RWPE2 (cell line): ENCODE results near the gene ENPP7.

Source experiments
- ATAC-seq: fragments of 200-7000 bp; cut with Tn5 transposase; 3 replicates; pipeline ENCODE4 v1.9.1; 2021; ENCODE audit warnings: low read depth
- DNase-seq: peaks from one replicate; pipeline ENCODE4 v3.0.0-alpha.2; 2020; ENCODE audit warnings: low spot score
- H3K27ac ChIP-seq: fragments of 450-650 bp; 2 replicates; pipeline ENCODE4 v1.5.1; 2017; ENCODE audit warnings: mild to moderate bottlenecking; ENCODE audit not compliant: poor library complexity, severe bottlenecking
- H3K27me3 ChIP-seq: fragments of 250-450 bp; sonication (Bioruptor Pico); 2 replicates; pipeline ENCODE4 v1.5.1; 2021; ENCODE audit warnings: mild to moderate bottlenecking, moderate library complexity; ENCODE audit not compliant: insufficient read depth, poor library complexity, severe bottlenecking
- H3K36me3 ChIP-seq: fragments of 250-450 bp; sonication (Bioruptor Pico); 2 replicates; pipeline ENCODE4 v1.5.1; 2020; ENCODE audit warnings: low read depth, mild to moderate bottlenecking, moderate library complexity
- H3K4me1 ChIP-seq: fragments of 250-450 bp; sonication (Bioruptor Pico); 2 replicates; pipeline ENCODE4 v1.5.1; 2021; ENCODE audit warnings: mild to moderate bottlenecking, moderate library complexity; ENCODE audit not compliant: insufficient read depth, poor library complexity, severe bottlenecking
- H3K4me3 ChIP-seq: fragments of 250-450 bp; sonication (Bioruptor Pico); 2 replicates; pipeline ENCODE4 v1.5.1; 2021; ENCODE audit warnings: mild to moderate bottlenecking, moderate library complexity; ENCODE audit not compliant: severe bottlenecking
- H3K9me3 ChIP-seq: fragments of 250-450 bp; sonication (Bioruptor Pico); 2 replicates; pipeline ENCODE4 v1.5.1; 2021; ENCODE audit warnings: mild to moderate bottlenecking, moderate library complexity; ENCODE audit not compliant: severe bottlenecking
- CTCF ChIP-seq: fragments of 450-650 bp; IDR thresholded peaks from one replicate; pipeline ENCODE4 v1.5.1; 2017; ENCODE audit warnings: mild to moderate bottlenecking, moderate library complexity; ENCODE audit not compliant: poor library complexity, severe bottlenecking

ENPP7 gene

GRCh38 chr17:79743614-79744013, 12.9 kb downstream of the ENPP7 start:
- peaks cover 65% of the 10 kb centered on the region for H3K27me3 ChIP-seq
- no peak overlapping the region for H3K4me3 ChIP-seq
- H3K4me1 ChIP-seq: no peaks in the 10 kb centered on the region
- DNase-seq (no peak), ATAC-seq (no peak)
- H3K36me3 ChIP-seq: no peaks in the 10 kb centered on the region
- TF ChIP-seq CTCF: no peak
- H3K9me3 ChIP-seq: no peaks in the 10 kb centered on the region
- H3K27ac ChIP-seq: no peak overlapping the region

GRCh38 chr17:79745641-79746105, 14.9 kb downstream of the ENPP7 start:
- Histone ChIP-seq H3K4me3 (no peak overlapping the region), H3K4me1 (no peaks in the 10 kb centered on the region), H3K36me3 (no peaks in the 10 kb centered on the region), H3K27me3 (peaks cover 62% of the 10 kb centered on the region), H3K9me3 (no peaks in the 10 kb centered on the region), H3K27ac (no peak overlapping the region)
- ATAC-seq: no peak
- no peak for TF ChIP-seq CTCF
- no peak for DNase-seq

GRCh38 chr17:79746889-79747507, 16.3 kb downstream of the ENPP7 start:
- DNase-seq (no peak), ATAC-seq (no peak; the same call in 2 of the 3 replicates)
- H3K27ac ChIP-seq: no peak overlapping the region
- no peak for TF ChIP-seq CTCF
- H3K36me3 ChIP-seq: no peaks in the 10 kb centered on the region
- no peaks in the 10 kb centered on the region for H3K9me3 ChIP-seq
- no peak overlapping the region for H3K4me3 ChIP-seq
- peaks cover 60% of the 10 kb centered on the region for H3K27me3 ChIP-seq
- H3K4me1 ChIP-seq: no peaks in the 10 kb centered on the region

GRCh38 chr17:79747508-79748294, 17.0 kb downstream of the ENPP7 start:
- ATAC-seq: no peak
- Histone ChIP-seq H3K36me3 (no peaks in the 10 kb centered on the region), H3K9me3 (no peaks in the 10 kb centered on the region), H3K27me3 (peaks cover 60% of the 10 kb centered on the region), H3K27ac (no peak overlapping the region), H3K4me1 (no peaks in the 10 kb centered on the region), H3K4me3 (no peak overlapping the region)
- TF ChIP-seq CTCF: no peak
- no peak for DNase-seq
